Body of pancreas (tissue), 4 donors: ENCODE results near the gene CYREN. TPM values are rescaled to one million over a fixed set of nuclear protein-coding genes. Genes with fewer than 3 reads are reported as not detected.

Experiments
- ATAC-seq: fragments of 150-250 bp; one replicate; pipeline ENCODE4 v1.9.1; 2016
- DNase-seq, 4 donors: peaks; one replicate each; pipeline ENCODE4 v3.0.0-alpha.2; 2019
- H3K27ac ChIP-seq, 4 donors: fragments of 200-600 bp; sonication (generic); 1 replicate in 3 of 4; 2 replicates in 1 of 4; pipeline versions ENCODE4 v1.5.1 to v1.6.1; 2016 to 2019; ENCODE audit warnings: mild to moderate bottlenecking in 1 of 4, mixed read lengths in 1 of 4, moderate library complexity in 1 of 4
- H3K27me3 ChIP-seq, 2 donors: fragments of 200-600 bp; sonication (generic); one replicate each; pipeline ENCODE4 v1.6.0; 2016; ENCODE audit warnings: mild to moderate bottlenecking in 1 of 2
- H3K36me3 ChIP-seq, 2 donors: fragments of 200-600 bp; sonication (generic); replicated peaks in 1 of 2; 2 replicates each; pipeline ENCODE4 v1.5.1; 2016; ENCODE audit warnings: low read depth in 2 of 2; ENCODE audit not compliant: insufficient read depth in 1 of 2
- H3K4me1 ChIP-seq: fragments of 200-600 bp; sonication (generic); one replicate; pipeline ENCODE4 v1.6.0; 2016
- H3K4me3 ChIP-seq, 2 donors: fragments of 200-600 bp; sonication (generic); 1 replicate in 1 of 2; 2 replicates in 1 of 2; pipeline ENCODE4 v1.5.1; 2016 to 2019
- H3K9me3 ChIP-seq, 3 donors: fragments of 200-600 bp; sonication (generic); 1 replicate in 2 of 3; 2 replicates in 1 of 3; pipeline ENCODE4 v1.5.1; 2016
- CTCF ChIP-seq, 7 experiments: fragments of 450-650 bp in 4 of 7; fragments of 200-600 bp in 3 of 7; sonication (generic) in 3 of 7; IDR thresholded peaks; one replicate each; pipeline ENCODE4 v1.5.1; 2016 to 2019; ENCODE audit warnings: antibody characterized with exemption in 7 of 7
- POLR2A ChIP-seq, 3 donors: fragments of 450-650 bp; IDR thresholded peaks; one replicate each; pipeline ENCODE4 v1.6.1; 2016; ENCODE audit warnings: antibody characterized with exemption in 3 of 3, mild to moderate bottlenecking in 2 of 3
- WGBS, 2 donors: methylation state at CpG; one replicate each; pipeline ENCODE4 v1.1.5; 2017; 5-methylcytosine and 5-hydroxymethylcytosine counted together
- intact Hi-C: fragments of 100-400 bp; cut with DNase I; formaldehyde crosslinking; loops from one replicate; pipeline ENCODE4 v1.15.1; 2023
- total RNA-seq, 2 donors: library from RNA; depleted of rRNA; stranded (reverse); fragments of >200 nt; gene quantifications; one replicate each; pipeline ENCODE4 v1.1.0, GENCODE V29; 2016

The CYREN gene
- total RNA-seq, 2 donors from 2014 or later, result 32.9 to 40.5 TPM

- intact Hi-C loops, result no loop called here
- 89 to 96% methylated on average over 7 of the region's 7 CpGs for WGBS, 2 donors
- DNase-seq (no peak), ATAC-seq (no peak)
- peaks cover 16 to 37% of the 10 kb centered on the region in 2 donors for H3K36me3 ChIP-seq
- H3K4me3 ChIP-seq, result no peak overlapping the region
- peaks cover 22% of the 10 kb centered on the region for H3K4me1 ChIP-seq
- no peak for TF ChIP-seq POLR2A (IDR thresholded peaks at IDR 0.05)
- TF ChIP-seq CTCF (IDR thresholded peaks at IDR 0.05), result no peak
- no peak overlapping the region for H3K27ac ChIP-seq
- H3K9me3 ChIP-seq, result peaks cover 0 to 19% (median 3%) of the 10 kb centered on the region in 3 donors
- no peaks in the 10 kb centered on the region for H3K27me3 ChIP-seq
Observed at GRCh38 chr7:135183478-135183877, 13.0 kb upstream of the CYREN start.

- H3K4me1 ChIP-seq, result peaks cover 19% of the 10 kb centered on the region
- no peak for ATAC-seq
- TF ChIP-seq POLR2A (IDR thresholded peaks at IDR 0.05) (no peak), CTCF (IDR thresholded peaks at IDR 0.05) (no peak)
- WGBS, 2 donors, result 94 to 96% methylated on average over 24 to 30 of the region's 31 CpGs
- H3K9me3 ChIP-seq, result peaks cover 0 to 19% (median 3%) of the 10 kb centered on the region in 3 donors
- H3K36me3 ChIP-seq, result peaks cover 16 to 29% of the 10 kb centered on the region in 2 donors
- no peak overlapping the region for H3K4me3 ChIP-seq
- no peaks in the 10 kb centered on the region for H3K27me3 ChIP-seq
- H3K27ac ChIP-seq, result peak overlapping the region in 2 of 4 donors; percentile 9 to 13
- DNase-seq, result peak in 1 of 4 donors; percentile 12
- intact Hi-C loops, result no loop called here
Observed at GRCh38 chr7:135181929-135182678, 11.6 kb upstream of the CYREN start.

GRCh38 chr7:135181261-135181928, 10.9 kb upstream of the CYREN start:
- 46 to 51% methylated on average over 3 of the region's 3 CpGs for WGBS, 2 donors
- intact Hi-C loops, result no loop called here
- Histone ChIP-seq H3K27me3 (no peaks in the 10 kb centered on the region), H3K4me3 (no peak overlapping the region), H3K36me3 (peaks cover 14 to 24% of the 10 kb centered on the region in 2 donors), H3K4me1 (peaks cover 19% of the 10 kb centered on the region), H3K27ac (peak overlapping the region in 2 of 4 donors; percentile 13), H3K9me3 (peaks cover 0 to 19% (median 3%) of the 10 kb centered on the region in 3 donors)
- DNase-seq, result no peak
- TF ChIP-seq CTCF (IDR thresholded peaks at IDR 0.05) (no peak), POLR2A (IDR thresholded peaks at IDR 0.05) (no peak)
- no peak for ATAC-seq

- peaks cover 19% of the 10 kb centered on the region for H3K4me1 ChIP-seq
- 95 to 100% methylated on average over 2 to 5 of the region's 5 CpGs for WGBS, 2 donors
- no peaks in the 10 kb centered on the region for H3K27me3 ChIP-seq
- intact Hi-C loops, result no loop called here
- peak overlapping the region in 3 of 4 donors; percentile 19 to 52 (median 41) for H3K27ac ChIP-seq
- H3K4me3 ChIP-seq, result no peak overlapping the region
- DNase-seq (peak in 1 of 4 donors; percentile 10), ATAC-seq (no peak)
- peaks cover 0 to 19% (median 3%) of the 10 kb centered on the region in 3 donors for H3K9me3 ChIP-seq
- no peak for TF ChIP-seq CTCF (IDR thresholded peaks at IDR 0.05)
- TF ChIP-seq POLR2A (IDR thresholded peaks at IDR 0.05), result no peak
- peaks cover 3 to 16% of the 10 kb centered on the region in 2 donors for H3K36me3 ChIP-seq
Observed at GRCh38 chr7:135180122-135180521, 9.6 kb upstream of the CYREN start.
